Stimulated activated CD4-positive, alpha-beta T cell treated with anti-CD3 and anti-CD28 coated beads, Interleukin-1b, Interleukin-23, amount 100 ng/mL, for 48 hours (primary cell): ENCODE measurements around the gene REEP6.
A peak's percentile ranks its signal among the peaks of the same experiment; 100 is the strongest.
"Not testable (repeated sequence)": the region's sequence is repeated elsewhere in the genome, so short reads cannot be mapped to it uniquely, and the experiment has no call there.

ENCODE experiments used
- DNase-seq: peaks from one replicate; pipeline ENCODE4 v3.0.0-alpha.2; 2020

Gene REEP6

DNA sequence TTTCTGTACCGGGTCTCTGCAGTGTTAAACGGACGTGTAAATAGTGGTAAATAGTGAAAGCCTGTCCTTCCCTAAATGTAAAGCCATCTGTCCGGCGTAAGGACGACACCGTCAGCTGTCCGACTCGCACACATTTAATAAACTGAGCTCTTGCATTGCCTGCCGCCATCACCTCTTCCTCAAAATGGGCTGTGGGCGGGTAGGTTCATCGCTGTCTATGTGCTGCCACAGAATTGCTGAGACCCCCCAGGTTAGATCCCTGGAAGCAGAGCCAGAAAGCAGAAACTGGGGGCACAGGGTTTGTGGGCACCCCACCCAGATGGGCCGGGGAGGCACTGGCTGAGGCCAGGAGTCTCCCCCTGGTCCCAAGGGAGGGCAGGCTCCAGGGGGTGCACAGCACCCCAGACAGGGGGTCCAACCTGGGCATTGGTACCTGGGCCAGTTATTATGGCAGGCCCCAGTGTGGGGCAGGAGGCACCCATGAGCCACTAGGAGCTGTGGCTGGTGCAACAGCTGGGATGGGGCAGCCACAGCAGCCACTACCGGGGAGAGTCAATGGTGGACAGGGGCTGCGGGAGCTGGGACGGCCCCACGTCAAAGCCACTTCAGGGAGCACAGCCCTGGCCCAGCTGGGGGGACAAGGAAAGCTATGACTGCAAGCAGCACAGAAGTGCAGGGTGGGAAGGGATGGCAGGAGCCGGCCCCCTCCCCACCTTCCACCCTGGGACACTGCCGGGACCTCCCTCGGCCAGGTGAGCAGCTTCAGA lies 17.7 kb upstream of the REEP6 start:
- DNase-seq, result no peak

GRCh38 chr19:1474011-1474764 lies 16.8 kb upstream of the REEP6 start:
- DNase-seq, result no peak

DNA sequence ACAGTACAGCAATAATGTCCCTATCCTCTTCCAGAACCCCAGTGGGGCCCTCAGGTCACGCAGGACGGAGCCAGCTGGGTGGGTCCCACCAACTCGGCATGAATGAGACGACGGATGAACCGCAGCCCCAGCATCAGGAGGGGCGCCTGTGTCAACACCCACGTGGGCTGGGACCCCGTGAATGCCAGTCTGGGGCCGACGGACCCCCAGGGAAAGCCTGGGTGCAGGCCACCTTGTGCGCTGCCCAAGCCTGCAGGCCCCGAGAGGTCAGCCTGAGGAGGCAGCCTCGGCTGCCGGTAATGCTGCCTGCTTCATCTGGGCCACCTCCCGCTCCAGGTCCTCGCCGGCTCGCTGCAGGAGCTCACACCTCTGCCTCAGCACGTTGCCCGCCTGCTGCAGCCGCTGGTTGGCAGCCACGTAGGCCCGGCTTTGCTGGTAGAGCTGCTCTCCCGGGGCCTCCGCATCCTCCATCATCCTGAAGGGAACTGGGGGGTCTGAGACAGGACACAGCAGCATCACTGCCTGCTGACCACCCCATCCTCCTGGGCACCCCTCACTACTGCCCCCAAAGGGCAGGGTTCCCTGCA lies 16.1 kb upstream of the REEP6 start:
- no peak for DNase-seq

- DNase-seq, result no peak
Measured at GRCh38 chr19:1475751-1476437, 15.1 kb upstream of the REEP6 start.

- DNase-seq, result not testable (repeated sequence)
Measured at GRCh38 chr19:1477056-1477455, 13.9 kb upstream of the REEP6 start.

GRCh38 chr19:1478934-1479707 lies 11.9 kb upstream of the REEP6 start, which contains the start of gene C19orf25:
Gene C19orf25 (minus strand): TSS chr19:1479215. CDS start chr19:1478903, 312 bp downstream.
- DNase-seq, result peak; percentile 94

- DNase-seq, result no peak
Measured at GRCh38 chr19:1481224-1481892, 9.6 kb upstream of the REEP6 start.

DNA sequence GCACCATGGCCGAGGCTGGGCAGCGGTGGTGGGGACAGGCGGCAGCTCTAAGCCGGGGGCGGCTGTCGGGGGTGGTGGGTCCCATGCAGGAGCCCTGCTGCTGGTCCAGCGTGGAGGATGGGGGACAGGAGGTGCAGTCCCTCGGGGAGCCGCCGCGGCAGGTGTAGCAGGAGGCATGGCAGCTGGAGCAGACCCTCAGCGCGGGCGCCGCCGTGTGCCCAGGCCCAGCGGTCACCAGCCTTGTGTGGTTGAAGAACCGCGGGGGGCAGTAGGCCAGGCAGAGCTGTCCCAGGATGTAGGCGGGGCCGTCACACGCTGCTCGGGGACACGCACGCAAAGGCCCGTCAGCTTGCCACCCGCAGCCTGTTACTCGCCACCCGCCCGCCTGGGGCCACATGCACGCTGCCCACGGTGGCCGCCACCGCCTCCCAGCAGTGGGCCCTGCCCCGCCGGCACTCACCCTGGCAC lies 9.1 kb upstream of the REEP6 start:
- no peak for DNase-seq

GRCh38 chr19:1482361-1483130 lies 8.4 kb upstream of the REEP6 start:
- no peak for DNase-seq

GRCh38 chr19:1483131-1483978 lies 7.6 kb upstream of the REEP6 start:
- no peak for DNase-seq

GRCh38 chr19:1483979-1484428 lies 7.0 kb upstream of the REEP6 start:
- DNase-seq, result no peak

- no peak for DNase-seq
Measured at GRCh38 chr19:1486720-1487575, 4.0 kb upstream of the REEP6 start.

DNA sequence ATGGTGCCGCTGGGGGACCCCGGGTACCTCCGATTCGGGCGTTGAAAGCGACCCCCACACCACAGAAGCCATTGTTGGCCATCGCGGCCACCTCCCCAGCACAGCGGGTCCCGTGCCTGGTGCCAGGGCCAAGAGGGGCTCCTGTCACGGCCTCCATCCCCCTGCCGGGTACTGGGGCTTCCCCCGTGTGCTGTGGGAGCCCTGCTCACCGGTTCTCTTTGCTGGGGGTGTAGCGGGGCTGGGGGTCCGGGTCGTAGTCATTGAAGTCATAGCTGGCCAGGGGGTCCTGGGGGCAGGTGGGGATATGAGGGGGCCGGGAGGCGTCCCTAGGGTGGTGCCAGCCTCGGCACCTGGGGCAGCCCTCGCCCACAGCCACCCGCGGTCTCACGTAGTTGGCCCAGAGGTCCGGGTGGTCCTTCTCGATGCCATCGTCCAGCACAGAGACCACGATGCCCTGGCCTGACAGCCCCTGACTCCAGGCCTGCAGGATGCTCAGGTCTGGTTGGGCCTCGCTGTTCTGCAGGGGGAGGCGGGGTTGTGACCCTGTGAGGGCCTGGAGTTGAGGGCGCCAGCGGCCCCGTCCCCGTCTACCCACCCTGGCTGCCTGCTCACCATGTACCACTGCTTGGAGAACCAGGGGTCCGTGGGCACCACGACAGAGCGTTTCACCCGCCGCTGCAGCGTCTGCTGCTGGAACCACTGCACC lies 3.3 kb upstream of the REEP6 start:
- no peak for DNase-seq

DNA sequence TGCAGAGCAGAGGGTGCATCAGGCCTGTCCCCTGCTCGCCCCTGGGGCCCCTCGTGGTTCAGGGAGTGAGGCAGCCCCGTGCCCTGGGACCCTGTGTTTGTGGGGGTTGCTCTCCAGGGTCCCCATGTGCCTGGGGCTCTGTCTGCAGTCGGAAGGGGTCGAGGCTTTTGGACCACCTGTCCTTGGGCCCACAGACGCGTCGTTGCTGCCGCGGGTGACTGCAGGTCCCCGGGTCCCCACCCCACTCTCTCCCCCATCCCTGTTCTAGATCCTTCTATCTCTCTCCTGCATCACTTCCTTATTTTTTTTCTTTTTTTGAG lies 2.7 kb upstream of the REEP6 start:
- no peak for DNase-seq

DNA sequence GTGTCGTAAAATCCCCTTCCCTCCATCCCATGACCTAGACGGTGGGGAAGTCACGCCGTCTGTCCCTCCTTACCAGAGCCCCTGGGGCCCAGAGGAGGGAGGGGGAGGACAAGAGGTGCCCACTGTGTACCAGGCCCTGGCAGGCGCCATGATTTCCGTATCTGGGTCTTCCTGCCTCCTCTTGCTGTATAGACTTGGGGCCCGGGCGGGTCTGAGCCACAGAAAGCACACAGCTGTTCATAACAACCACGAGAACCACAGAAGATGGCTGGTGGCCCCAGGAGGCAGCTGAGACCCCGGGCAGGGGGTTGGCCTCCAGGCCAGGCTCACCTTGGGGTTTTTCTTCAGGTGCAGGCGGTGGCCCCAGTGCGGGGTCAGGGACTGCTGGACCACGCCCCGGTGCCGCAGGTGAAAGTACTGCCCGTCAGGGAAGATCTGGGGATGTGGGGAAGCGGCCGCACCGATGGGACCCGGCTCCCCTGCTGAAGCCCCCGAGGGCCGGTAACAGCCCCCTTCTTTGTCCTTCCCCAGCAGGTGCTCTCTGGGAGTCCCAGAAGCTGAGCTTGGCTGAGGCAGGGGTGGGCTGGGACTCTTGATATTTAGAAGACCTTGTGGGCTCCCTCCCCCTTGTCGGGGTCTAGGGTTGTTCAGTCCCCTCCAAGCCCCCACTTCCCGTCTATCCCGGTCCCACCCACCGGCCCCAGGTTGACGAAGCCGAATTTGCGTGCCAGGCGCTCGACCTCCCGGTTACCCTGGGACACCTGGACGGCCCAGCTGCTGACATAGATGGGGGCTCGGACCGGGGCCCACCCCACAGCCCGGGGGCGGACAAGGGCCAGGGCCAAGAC lies 1.3 kb upstream of the REEP6 start:
- no peak for DNase-seq

DNA sequence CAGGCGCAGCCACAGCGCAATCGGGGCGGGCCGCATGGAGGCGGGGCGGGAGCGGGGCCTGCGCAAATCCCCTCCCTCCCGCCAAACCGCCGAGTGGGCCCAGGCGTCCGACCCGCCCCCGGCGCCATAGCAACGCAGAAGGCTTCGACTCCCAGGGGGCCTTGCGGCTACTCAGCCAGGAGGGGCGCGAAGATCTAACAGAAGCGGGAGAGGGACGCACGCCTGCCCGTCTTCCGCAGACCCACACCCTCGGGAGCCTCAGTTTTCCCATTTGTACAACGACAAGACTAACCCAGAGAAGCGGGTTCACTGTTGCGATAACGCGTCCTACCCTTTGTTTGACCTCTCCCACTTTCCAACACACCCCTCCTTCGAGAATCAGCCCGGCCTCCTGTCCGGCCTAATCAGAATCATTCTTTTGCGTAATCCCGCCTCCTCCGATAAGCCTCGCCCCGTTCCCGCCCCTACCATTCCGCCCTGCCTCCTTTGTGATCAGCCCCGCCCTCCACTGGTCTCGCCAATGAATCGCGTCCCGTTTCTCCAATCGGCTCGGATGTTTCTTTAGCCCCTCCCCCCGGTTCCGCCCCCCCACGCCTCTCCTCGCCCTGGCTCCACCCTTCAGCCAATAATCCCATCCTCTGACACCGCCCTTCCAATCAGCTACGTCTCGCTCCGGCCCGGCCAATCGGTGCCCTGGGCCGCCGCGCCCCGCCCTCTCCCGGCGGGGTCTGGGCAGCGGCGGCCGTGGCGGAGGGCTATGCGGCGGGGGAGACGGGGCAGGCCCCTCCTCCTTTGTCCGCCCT lies 469 bp upstream of the REEP6 start, which contains the start of gene PCSK4:
PCSK4 (minus strand) TSS at position 40 of the 803 bp plus-strand sequence; CDS start at position 36, 4 bp downstream.
- peak; percentile 99 for DNase-seq

- DNase-seq, result no peak
Measured at GRCh38 chr19:1491849-1492170, 829 bp downstream of the REEP6 start.
